Measurements from ENCODE around the gene FES. TPM values are rescaled to one million over a fixed set of nuclear protein-coding genes. Genes with fewer than 3 reads are reported as not detected.

The FES gene
- total RNA-seq, 1 experiment from 2014 or later = 6.7 TPM

DNA sequence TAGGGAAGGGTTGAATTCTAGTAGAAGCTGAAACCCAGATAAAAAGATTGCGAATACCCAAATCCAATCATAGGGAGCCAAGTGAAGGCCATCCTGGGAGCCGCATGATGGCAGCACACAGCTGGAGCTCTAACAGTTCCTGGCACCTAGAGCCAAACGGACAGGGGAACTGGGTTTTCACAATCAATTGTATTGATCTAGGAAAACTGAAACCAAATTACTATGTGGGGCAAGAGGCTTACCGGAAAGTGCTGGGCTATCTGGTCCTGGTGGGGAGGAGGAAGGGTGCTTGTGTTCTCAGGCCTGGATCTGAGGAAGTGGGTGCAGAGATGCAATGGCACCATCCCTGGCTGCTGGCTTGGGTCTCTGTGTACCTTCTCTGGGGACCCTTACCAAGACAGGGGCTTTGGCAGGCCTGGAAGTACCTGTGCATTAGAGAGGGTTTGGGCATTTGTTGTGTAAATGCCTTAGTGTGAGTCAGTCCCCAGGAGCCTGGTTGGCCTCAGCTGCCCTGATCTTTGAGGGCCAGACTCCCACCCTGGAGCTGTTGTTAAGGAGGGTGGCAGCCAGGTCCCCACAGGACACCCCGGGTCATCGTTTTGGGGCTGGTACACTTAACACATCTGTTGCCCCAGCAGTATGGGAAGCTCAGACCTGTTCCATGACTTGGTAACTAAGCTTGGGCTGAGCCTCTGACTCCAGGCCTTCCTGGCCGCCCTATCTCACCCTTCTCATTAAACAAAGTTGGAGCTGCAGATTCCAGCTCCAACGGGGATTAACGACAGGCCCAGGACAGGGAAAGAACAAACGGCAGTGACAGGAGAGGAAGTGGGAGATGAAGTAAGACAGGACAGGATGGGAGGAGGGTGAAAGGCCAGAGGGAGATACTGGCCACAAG, 24.8 kb upstream of the FES start:
- H3K4me1 ChIP-seq (ENCODE audit: insufficient read depth, low read length) = peaks cover 2% of the 10 kb centered on the region; the same call in 1 of the 2 replicates
- peak overlapping the region; percentile 72 for H3K18ac ChIP-seq (ENCODE audit: insufficient read length, low read depth, low read length)
- H3K9ac ChIP-seq (ENCODE audit: extremely low read depth, insufficient read length, low read length) = no peak overlapping the region
- H4K5ac ChIP-seq (ENCODE audit: insufficient read length, low read depth, low read length) = no peak overlapping the region
- Mint-ChIP-seq H3K4me1 (peaks cover 8 to 9% of the 10 kb centered on the region in 2 experiments), H3K27me3 (ENCODE audit: low read depth) (no peaks in the 10 kb centered on the region), H3K27ac (peak overlapping the region; percentile 34 to 81 (median 59); a peak in 5 of 7 replicates), H3K9me3 (no peaks in the 10 kb centered on the region; a peak in 1 of 5 replicates), H3K4me3 (peak overlapping the region in 1 of 2 experiments; percentile 1; a peak in 1 of 5 replicates), H3K36me3 (ENCODE audit: insufficient read depth in 1 of 3, low read depth in 3 of 3) (no peaks in the 10 kb centered on the region)
- H3K9me3 ChIP-seq (ENCODE audit: control insufficient read depth, low read depth, low read length) = no peaks in the 10 kb centered on the region
- H3K79me2 ChIP-seq (ENCODE audit: insufficient read depth, low read length) = no peaks in the 10 kb centered on the region
- H4K8ac ChIP-seq (replicated peaks; ENCODE audit: insufficient read length, low read depth, low read length) = no peak overlapping the region
- TF ChIP-seq, protein P1, sequence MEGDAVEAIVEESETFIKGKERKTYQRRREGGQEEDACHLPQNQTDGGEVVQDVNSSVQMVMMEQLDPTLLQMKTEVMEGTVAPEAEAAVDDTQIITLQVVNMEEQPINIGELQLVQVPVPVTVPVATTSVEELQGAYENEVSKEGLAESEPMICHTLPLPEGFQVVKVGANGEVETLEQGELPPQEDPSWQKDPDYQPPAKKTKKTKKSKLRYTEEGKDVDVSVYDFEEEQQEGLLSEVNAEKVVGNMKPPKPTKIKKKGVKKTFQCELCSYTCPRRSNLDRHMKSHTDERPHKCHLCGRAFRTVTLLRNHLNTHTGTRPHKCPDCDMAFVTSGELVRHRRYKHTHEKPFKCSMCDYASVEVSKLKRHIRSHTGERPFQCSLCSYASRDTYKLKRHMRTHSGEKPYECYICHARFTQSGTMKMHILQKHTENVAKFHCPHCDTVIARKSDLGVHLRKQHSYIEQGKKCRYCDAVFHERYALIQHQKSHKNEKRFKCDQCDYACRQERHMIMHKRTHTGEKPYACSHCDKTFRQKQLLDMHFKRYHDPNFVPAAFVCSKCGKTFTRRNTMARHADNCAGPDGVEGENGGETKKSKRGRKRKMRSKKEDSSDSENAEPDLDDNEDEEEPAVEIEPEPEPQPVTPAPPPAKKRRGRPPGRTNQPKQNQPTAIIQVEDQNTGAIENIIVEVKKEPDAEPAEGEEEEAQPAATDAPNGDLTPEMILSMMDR (conservative IDR thresholded peaks at IDR 0.05) = no peak
- H2BK12ac ChIP-seq (ENCODE audit: insufficient read length, low read depth, low read length) = no peak overlapping the region
- H2AK5ac ChIP-seq (ENCODE audit: insufficient read length, low read length) = no peak overlapping the region
- peak overlapping the region; percentile 46 for H2AFZ ChIP-seq (ENCODE audit: low read length)
- no peak overlapping the region for H3K27ac ChIP-seq (ENCODE audit: insufficient read length, low read depth, low read length)
- H3K4me2 ChIP-seq (ENCODE audit: insufficient read depth, insufficient read length, low read length) = no peak overlapping the region
- no peaks in the 10 kb centered on the region for H3K23me2 ChIP-seq (ENCODE audit: insufficient read length, low read depth, low read length, poor library complexity, severe bottlenecking)
- no peak overlapping the region for H2BK15ac ChIP-seq (ENCODE audit: low read depth, low read length)
- no peak overlapping the region for H3K23ac ChIP-seq (ENCODE audit: insufficient read length, low read depth, low read length)
- H2BK5ac ChIP-seq (ENCODE audit: insufficient read length, low read length) = no peak overlapping the region
- no peaks in the 10 kb centered on the region for H3K27me3 ChIP-seq (ENCODE audit: insufficient read depth, low read length)
- H3T11ph ChIP-seq (ENCODE audit: low read length) = no peak overlapping the region
- DNase-seq = peak; percentile 67
- no peak overlapping the region for H3K4ac ChIP-seq (ENCODE audit: low read depth, low read length)
- peak overlapping the region; percentile 1; the same call in 1 of the 2 replicates for H3K14ac ChIP-seq (ENCODE audit: insufficient read depth, low read length)
- no peak overlapping the region for H2BK20ac ChIP-seq (ENCODE audit: low read depth, low read length, poor library complexity, severe bottlenecking)
- H4K20me1 ChIP-seq (ENCODE audit: control insufficient read depth, insufficient read depth, insufficient read length) = no peaks in the 10 kb centered on the region
- WGBS (ENCODE audit: extremely low coverage, insufficient read length, low lambda C conversion rate) = no CpG with 5 or more reads among the region's 10 CpGs
- H2BK120ac ChIP-seq (ENCODE audit: low read depth, low read length, poor library complexity, severe bottlenecking) = no peak overlapping the region
- no peak overlapping the region for H3K56ac ChIP-seq (ENCODE audit: insufficient read length, low read depth, low read length)
- H3K79me1 ChIP-seq (ENCODE audit: insufficient read depth, low read depth, low read length, poor library complexity, severe bottlenecking) = no peaks in the 10 kb centered on the region
- H4K91ac ChIP-seq (ENCODE audit: insufficient read length, low read depth, low read length) = no peak overlapping the region

All from H9 (cell line).